ENCODE measurements around the gene LARGE1. TPM values are rescaled to one million over a fixed set of nuclear protein-coding genes. Genes with fewer than 3 reads are reported as not detected.
"Not testable (repeated sequence)": the region's sequence is repeated elsewhere in the genome, so short reads cannot be mapped to it uniquely, and the experiment has no call there.

Gene LARGE1
- total RNA-seq, 2 experiments from 2014 or later, result 0.18 to 0.38 TPM

DNA sequence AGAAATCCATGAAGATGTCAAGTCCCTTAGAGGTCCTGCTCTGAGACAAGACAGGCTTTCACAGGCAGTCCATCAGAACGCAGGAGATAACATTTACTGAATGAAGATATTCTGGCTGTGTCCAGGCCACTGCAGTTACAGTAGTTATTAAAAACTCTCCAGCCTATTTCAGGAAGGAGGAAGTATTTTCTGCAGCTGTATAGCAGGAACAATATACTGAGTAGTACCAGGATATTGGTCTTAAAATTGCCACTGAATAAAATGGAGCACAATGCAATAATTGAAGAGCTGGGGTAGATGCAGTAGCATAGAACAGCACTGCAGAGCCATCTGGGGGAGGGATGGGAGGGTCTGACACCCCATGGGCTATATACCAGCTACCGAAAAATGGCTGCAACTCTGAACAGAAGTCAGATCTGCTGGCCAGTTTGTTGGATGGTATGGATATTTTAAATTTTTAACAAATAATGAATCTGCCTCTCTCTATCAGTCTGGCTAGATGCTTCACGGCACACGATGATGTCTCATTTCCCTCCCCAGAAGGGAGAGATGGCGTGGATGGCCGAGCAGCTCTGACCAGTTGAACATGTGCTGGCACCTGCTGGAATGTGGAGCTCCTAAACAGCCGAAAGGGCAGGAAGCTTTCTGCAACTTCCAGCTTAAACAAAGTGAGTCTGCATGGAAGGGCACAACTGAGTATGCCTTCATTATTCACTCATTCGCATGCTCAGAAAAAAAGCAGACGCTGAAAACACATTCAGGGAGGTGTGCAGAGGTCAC is 520.0 kb downstream of the LARGE1 start:
- Mint-ChIP-seq H3K9me3 (peaks cover 17% of the 10 kb centered on the region), H3K27me3 (no peaks in the 10 kb centered on the region), H3K27ac (no peak overlapping the region), H3K36me3 (ENCODE audit: low read depth) (no peaks in the 10 kb centered on the region), H3K4me1 (no peaks in the 10 kb centered on the region), H3K4me3 (no peak overlapping the region)
- ChIA-PET POLR2A (no interaction called here), CTCF (no interaction called here)
- no peak for DNase-seq

DNA sequence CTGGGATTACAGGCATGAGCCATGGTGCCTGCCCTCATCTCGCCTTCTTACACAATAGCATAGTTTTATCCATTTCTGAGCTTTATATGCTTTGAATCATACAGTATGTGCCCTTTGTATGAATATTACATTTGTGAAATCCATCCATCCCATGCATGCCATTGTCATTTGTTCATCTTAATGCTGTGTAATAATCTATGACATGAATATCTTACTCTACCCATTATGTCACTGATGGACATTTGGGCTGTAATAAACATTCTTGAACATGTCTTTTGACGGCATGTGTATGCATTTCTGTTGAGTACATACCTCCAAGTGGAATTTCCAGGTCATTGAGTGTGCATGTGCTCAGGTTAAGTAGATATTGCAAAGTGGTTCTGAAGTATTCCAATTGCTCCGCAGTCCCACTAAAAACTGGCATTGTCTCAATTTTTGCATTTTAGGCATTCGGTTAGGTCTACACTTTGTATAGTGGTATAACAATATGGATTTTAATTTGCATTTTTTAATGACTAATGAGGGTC is 522.8 kb downstream of the LARGE1 start:
- H3K9me3 Mint-ChIP-seq, result peaks cover 12% of the 10 kb centered on the region
- H3K4me3 Mint-ChIP-seq, result no peak overlapping the region
- no peaks in the 10 kb centered on the region for H3K36me3 Mint-ChIP-seq (ENCODE audit: low read depth)
- no peaks in the 10 kb centered on the region for H3K4me1 Mint-ChIP-seq
- POLR2A ChIA-PET, result no interaction called here
- H3K27ac Mint-ChIP-seq, result no peak overlapping the region
- no peak for DNase-seq
- H3K27me3 Mint-ChIP-seq, result no peaks in the 10 kb centered on the region
- CTCF ChIA-PET, result no interaction called here

DNA sequence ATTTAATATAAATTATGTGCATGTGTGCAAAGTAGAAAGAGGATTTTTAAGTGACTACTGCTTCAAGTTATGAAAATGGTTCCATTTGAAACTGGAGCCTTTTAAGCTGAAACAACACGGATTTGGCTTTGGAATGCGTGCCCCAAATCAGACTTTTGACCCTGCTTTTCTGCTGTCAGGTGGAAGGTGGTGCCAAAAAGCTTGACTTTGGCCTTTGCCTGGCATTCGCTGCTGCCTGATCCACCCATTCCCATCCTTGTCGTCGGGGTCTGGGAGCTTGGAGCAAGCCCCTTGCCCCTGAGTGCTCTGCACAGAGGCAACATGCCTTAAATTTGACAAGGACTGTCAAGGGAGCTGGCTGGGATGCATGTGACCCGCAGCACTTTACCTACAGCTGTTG is 526.8 kb downstream of the LARGE1 start:
- ChIA-PET POLR2A (no interaction called here), CTCF (no interaction called here)
- H3K27ac Mint-ChIP-seq, result no peak overlapping the region

DNA sequence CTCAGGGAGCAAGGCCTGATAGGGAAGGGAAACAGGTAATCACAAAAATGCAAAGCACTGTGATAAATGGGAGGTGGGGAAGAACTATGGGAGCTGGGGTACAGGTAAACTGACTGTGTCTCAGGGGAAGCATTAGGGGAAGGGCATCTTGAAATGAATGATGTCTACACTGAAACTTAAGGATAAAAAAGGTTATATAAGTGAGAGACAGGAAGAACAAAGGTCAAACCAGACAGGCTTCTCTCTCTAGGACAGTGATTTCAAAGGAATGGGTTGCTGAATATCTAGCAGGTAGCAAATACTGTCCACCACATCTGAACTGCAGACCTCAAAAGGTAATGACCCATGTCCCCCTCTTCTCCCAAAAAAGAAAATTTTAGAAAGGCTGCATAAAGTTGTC is 529.0 kb downstream of the LARGE1 start:
- no peak overlapping the region for H3K27ac Mint-ChIP-seq
- no peak overlapping the region for H3K4me3 Mint-ChIP-seq
- ChIA-PET CTCF (no interaction called here), POLR2A (no interaction called here)
- no peak for DNase-seq
- no peaks in the 10 kb centered on the region for H3K36me3 Mint-ChIP-seq (ENCODE audit: low read depth)
- H3K27me3 Mint-ChIP-seq, result no peaks in the 10 kb centered on the region
- H3K4me1 Mint-ChIP-seq, result no peaks in the 10 kb centered on the region
- peaks cover 8% of the 10 kb centered on the region for H3K9me3 Mint-ChIP-seq

More for the DNA sequence above, 526.8 kb downstream of the LARGE1 start:
- Mint-ChIP-seq H3K36me3 (ENCODE audit: low read depth) (no peaks in the 10 kb centered on the region), H3K4me3 (no peak overlapping the region), H3K27me3 (no peaks in the 10 kb centered on the region), H3K9me3 (peaks cover 10% of the 10 kb centered on the region), H3K4me1 (no peaks in the 10 kb centered on the region)
- DNase-seq, result no peak

DNA sequence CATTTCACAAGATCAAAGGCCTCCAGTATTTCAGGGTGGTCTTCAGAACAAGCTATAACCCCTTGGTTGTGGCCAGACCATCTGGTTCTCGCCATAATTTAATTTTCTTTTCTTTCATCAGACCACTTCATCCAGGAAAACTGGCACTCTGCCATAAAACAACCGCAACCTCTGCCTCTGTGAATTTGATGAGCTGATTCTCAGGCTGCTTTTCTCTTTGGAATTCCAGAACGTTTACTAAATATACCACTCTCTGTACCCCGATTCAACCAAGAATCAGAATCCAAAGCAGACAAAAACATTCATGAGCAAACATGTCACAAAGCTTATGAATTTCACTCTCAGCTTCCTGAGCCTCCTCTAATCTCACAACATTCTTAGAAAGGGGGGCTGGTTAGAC is 530.3 kb downstream of the LARGE1 start:
- no peaks in the 10 kb centered on the region for H3K27me3 Mint-ChIP-seq
- CTCF ChIA-PET, result no interaction called here
- H3K9me3 Mint-ChIP-seq, result peaks cover 11% of the 10 kb centered on the region
- no peak for DNase-seq
- no peaks in the 10 kb centered on the region for H3K4me1 Mint-ChIP-seq
- H3K4me3 Mint-ChIP-seq, result no peak overlapping the region
- no peak overlapping the region for H3K27ac Mint-ChIP-seq
- no peaks in the 10 kb centered on the region for H3K36me3 Mint-ChIP-seq (ENCODE audit: low read depth)
- POLR2A ChIA-PET, result no interaction called here

DNA sequence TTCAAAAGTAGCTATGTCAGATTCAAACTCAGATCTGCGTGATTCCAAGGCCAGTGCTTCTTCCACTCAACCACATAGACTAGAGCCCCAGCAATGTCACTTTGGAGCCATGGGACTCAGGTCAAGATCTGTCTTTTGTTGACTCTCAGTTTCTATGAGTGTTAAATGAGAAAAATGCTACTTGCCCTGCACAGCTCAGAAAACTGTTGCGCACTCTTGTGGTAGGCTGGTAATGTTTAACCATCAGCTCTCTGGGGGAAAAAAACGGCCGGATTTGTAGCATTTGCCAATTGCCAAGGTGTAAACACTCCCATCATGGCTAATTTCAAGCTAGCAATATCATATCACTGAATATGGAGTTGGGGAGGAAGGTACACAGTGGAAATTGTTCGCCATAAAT is 534.0 kb downstream of the LARGE1 start:
- no peaks in the 10 kb centered on the region for H3K36me3 Mint-ChIP-seq (ENCODE audit: low read depth)
- DNase-seq, result no peak
- CTCF ChIA-PET, result no interaction called here
- no peak overlapping the region for H3K27ac Mint-ChIP-seq
- H3K9me3 Mint-ChIP-seq, result peaks cover 17% of the 10 kb centered on the region
- POLR2A ChIA-PET, result no interaction called here
- no peaks in the 10 kb centered on the region for H3K4me1 Mint-ChIP-seq
- H3K27me3 Mint-ChIP-seq, result no peaks in the 10 kb centered on the region
- no peak overlapping the region for H3K4me3 Mint-ChIP-seq

DNA sequence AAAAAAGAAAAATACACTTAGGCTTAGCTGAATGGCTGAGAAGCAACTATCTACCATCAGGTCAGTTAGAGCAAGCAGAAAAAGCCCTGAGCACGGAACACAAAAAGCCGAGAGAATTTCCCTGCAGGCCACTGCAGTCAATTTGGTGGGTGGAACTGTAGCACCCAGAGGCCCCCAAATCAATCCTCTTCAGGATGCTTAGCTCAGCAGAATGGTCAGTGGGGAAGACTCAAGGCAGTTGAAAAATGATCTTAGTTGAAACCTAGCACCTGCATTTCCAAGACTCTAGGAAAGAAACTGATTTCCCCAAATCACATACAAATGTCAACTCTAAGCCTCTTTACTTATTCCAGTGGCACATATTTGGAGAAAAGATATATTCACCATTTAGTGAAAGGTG is 534.7 kb downstream of the LARGE1 start:
- no peak overlapping the region for H3K4me3 Mint-ChIP-seq
- peaks cover 17% of the 10 kb centered on the region for H3K9me3 Mint-ChIP-seq
- no peak overlapping the region for H3K27ac Mint-ChIP-seq
- no peaks in the 10 kb centered on the region for H3K36me3 Mint-ChIP-seq (ENCODE audit: low read depth)
- CTCF ChIA-PET, result interaction anchor here (0.6 kb wide), 1 partner anchor 629 kb away, joined by 3 read pairs; no protein-coding TSS in a partner anchor
- no peak for DNase-seq
- no peaks in the 10 kb centered on the region for H3K4me1 Mint-ChIP-seq
- POLR2A ChIA-PET, result no interaction called here
- no peaks in the 10 kb centered on the region for H3K27me3 Mint-ChIP-seq

DNA sequence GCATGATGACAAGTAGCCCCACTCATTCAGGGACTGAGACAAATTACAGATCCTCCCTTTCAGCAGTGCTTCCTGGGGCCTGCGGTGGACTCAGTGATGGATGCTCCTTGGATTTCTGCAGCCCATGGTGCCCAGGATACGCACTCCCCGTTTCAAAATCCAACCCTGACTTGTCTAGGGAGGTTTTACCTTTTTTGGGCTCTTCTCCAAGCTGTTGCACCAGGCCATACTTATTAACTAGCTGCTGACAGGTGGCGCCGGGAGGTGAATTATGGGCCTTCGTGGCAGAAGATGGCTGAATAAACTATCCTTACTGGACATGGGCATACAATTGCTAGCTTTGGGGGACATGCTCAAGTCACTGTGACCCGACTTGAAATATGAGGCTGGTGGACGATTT is 537.8 kb downstream of the LARGE1 start:
- H3K9me3 Mint-ChIP-seq, result peaks cover 20% of the 10 kb centered on the region
- CTCF ChIA-PET, result no interaction called here
- H3K27ac Mint-ChIP-seq, result no peak overlapping the region
- H3K27me3 Mint-ChIP-seq, result no peaks in the 10 kb centered on the region
- H3K4me1 Mint-ChIP-seq, result no peaks in the 10 kb centered on the region
- no peak overlapping the region for H3K4me3 Mint-ChIP-seq
- POLR2A ChIA-PET, result no interaction called here
- DNase-seq, result no peak
- no peaks in the 10 kb centered on the region for H3K36me3 Mint-ChIP-seq (ENCODE audit: low read depth)

DNA sequence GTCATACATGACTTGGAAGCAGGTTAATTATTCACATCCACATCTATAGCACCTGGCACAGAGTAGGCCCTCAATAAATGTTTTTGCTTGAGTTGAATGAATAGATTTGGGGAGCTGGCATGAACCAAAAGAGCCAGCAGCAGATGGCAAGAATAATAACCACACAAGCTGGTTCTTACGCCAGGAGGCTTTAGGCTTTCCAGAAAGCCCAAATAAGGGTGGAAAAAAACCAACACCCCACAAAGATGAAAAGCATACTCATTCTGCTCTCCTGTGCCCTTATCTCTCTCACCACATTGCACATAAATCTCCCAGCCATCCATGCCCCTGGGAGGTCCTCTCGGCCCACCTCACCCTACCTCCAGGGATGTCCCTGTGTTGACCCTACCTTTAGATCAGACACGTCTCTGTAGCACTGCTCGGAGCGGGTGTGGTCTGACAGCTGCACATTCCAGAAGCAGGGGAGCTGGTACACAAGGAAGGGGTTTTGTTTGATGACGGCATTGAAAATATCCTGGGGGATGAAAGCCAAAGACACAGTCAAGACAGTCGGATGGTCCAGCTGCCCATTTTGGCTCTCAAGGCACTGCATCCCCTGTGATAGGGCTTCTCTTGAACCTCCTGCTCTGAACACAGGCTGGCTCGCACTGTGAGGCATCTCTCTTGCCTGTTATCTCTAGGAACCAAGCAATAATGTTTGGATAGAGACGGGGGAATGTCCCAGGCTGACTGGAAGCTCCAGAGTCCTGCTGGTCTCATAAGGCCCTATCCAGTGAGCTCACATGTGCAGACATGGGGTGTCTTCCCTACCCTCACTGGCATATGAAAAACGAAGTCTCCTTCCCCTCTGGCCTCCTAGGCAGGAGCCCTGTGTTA is 538.5 kb downstream of the LARGE1 start:
- Mint-ChIP-seq H3K27ac (no peak overlapping the region), H3K36me3 (ENCODE audit: low read depth) (no peaks in the 10 kb centered on the region), H3K27me3 (no peaks in the 10 kb centered on the region), H3K4me1 (no peaks in the 10 kb centered on the region), H3K9me3 (peaks cover 20% of the 10 kb centered on the region), H3K4me3 (no peak overlapping the region)
- no peak for DNase-seq
- ChIA-PET CTCF (no interaction called here), POLR2A (no interaction called here)

DNA sequence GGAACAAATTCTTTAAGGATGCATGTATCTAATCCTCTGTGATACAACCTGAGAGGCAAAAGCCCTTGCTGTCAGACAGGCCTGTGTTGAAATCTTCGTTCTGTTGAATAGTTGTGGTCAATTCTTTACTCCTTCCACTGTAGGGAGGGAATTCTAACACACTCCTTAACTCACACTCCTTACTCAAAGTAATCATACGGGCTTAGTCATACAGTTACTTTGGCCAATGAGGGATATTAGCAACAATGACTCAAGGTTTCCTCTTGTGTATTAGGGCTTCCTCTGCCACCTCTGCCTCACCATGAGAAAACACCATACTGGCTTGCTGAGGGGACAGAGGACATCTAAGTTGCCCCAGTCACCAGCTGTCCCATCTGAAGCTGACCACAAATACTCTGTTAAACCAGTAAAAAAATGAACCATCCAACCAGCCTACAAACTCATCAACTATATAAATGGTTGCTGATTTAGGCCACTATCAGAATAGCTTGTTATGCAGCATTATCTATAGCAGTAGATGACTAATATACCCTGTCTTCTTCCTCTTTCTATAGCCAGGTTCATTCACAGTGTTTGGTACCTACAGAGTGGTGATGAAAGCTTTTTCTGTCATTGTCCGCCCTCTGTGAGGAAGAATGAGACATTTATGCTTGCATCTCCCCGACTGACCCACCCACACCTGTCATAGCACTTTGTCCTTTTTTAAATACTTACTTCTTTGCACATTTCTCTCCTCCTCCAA is 539.3 kb downstream of the LARGE1 start:
- no peak for DNase-seq
- H3K4me1 Mint-ChIP-seq, result no peaks in the 10 kb centered on the region
- no peak overlapping the region for H3K27ac Mint-ChIP-seq
- no peak overlapping the region for H3K4me3 Mint-ChIP-seq
- ChIA-PET CTCF (no interaction called here), POLR2A (no interaction called here)
- H3K36me3 Mint-ChIP-seq (ENCODE audit: low read depth), result no peaks in the 10 kb centered on the region
- H3K9me3 Mint-ChIP-seq, result peaks cover 20% of the 10 kb centered on the region
- H3K27me3 Mint-ChIP-seq, result no peaks in the 10 kb centered on the region

DNA sequence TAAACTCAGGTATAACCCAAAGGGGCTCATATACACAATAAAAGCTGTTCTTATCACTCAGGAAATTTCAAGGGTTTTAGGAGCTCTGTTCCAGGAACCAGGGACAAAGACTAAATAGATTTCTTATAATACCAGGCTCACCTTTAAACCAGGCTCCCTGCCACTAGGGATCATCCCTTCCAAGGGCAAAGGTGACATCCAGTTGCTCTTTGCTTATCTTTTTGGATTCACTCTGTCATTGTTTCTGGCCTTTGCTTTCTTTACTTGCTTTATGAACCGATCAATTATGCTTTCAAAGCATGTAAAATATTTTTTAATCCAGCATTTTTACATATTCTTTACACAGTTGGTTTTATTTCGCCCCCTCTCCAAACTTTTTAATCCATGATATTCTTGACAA is 540.4 kb downstream of the LARGE1 start:
- peaks cover 16% of the 10 kb centered on the region for H3K9me3 Mint-ChIP-seq
- POLR2A ChIA-PET, result no interaction called here
- no peaks in the 10 kb centered on the region for H3K27me3 Mint-ChIP-seq
- H3K36me3 Mint-ChIP-seq (ENCODE audit: low read depth), result no peaks in the 10 kb centered on the region
- H3K27ac Mint-ChIP-seq, result no peak overlapping the region
- no peaks in the 10 kb centered on the region for H3K4me1 Mint-ChIP-seq
- no peak for DNase-seq
- H3K4me3 Mint-ChIP-seq, result no peak overlapping the region
- CTCF ChIA-PET, result no interaction called here

DNA sequence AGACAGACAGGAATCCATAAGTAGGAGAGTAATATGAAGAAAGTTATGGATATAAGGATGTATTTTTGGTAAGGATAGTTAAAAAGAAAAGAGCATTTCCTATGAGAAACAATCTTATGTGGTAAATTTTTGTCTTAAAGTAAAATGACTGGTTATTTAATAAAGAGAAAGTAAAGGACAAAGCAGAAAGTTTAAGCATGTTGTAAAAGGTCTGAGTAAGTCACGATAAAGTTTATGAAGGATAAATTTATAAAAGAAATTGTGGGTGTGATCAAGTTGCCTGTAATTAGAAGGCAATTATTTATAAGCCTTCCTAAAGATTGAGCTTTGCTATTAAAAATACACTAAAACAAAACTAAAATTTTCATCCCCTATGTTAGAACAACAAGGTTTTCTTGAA is 547.4 kb downstream of the LARGE1 start:
- no peak overlapping the region for H3K27ac Mint-ChIP-seq
- H3K36me3 Mint-ChIP-seq (ENCODE audit: low read depth), result no peaks in the 10 kb centered on the region
- no peak for DNase-seq
- ChIA-PET CTCF (no interaction called here), POLR2A (no interaction called here)
- no peaks in the 10 kb centered on the region for H3K9me3 Mint-ChIP-seq
- H3K27me3 Mint-ChIP-seq, result no peaks in the 10 kb centered on the region
- H3K4me1 Mint-ChIP-seq, result no peaks in the 10 kb centered on the region
- no peak overlapping the region for H3K4me3 Mint-ChIP-seq

DNA sequence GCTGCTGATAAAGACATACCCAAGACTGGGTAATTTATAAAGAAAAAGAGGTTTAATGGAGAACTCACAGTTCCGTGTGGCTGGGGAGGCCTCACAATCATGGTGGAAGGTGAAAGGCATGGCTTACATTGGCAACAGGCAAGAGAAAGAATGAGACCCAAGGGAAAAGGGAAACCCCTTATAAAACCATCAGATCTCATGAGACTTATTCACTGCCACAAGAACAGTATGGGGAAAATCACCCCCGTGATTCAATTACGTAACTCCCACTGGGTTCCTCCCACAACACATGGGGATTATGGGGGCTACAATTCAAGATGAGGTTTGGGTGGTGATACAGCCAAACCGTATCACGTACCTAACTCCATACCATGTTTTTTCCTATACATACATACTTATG is 557.0 kb downstream of the LARGE1 start:
- H3K36me3 Mint-ChIP-seq (ENCODE audit: low read depth); H3K4me3 Mint-ChIP-seq; POLR2A ChIA-PET; H3K27me3 Mint-ChIP-seq; CTCF ChIA-PET; DNase-seq; H3K27ac Mint-ChIP-seq; H3K4me1 Mint-ChIP-seq; H3K9me3 Mint-ChIP-seq: not testable (repeated sequence)

Measured in activated CD4-positive, alpha-beta memory T cell treated with anti-CD3 and anti-CD28 coated beads, Interleukin-2, amount 10 ng/mL, durations not matched to agents 7 days and 5 days (primary cell).